Measurements from ENCODE around the gene AKAP7.
"Not testable (repeated sequence)": the region's sequence is repeated elsewhere in the genome, so short reads cannot be mapped to it uniquely, and the experiment has no call there.

Gene AKAP7

DNA sequence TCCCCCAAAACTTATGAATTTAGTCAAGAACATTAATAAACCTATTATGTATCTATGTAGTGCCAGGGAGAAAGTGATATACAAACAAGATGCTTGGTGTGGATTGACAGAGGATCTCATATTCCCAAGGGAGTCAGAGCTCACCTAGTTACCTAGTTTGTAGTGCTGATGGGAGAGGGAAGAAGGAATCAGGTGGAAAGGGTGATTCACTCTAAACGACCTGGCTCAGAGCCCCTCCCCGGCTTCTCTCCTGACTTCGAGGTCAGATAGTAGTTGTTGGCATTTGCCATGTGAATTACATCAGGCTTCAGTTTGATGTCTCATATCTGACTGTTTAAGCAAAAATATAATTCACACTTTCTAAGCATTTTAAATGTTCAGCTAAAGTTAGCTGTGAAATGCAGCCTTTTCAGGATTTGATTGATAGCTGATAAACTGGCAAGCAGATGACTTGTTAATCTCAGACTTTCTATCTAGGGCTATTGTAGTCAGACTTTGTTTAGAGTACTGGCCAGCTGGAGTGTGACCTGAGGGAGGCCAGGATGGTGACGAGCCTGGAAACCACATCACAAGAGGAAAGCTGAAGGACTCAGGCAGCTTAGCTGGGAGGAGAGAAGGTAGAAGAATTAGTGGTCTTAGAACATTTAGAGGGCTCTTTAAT lies 123.7 kb downstream of the AKAP7 start:
- DNase-seq = no peak

- DNase-seq = not testable (repeated sequence)
These were observed 125.7 kb downstream of the AKAP7 start for GRCh38 chr6:131260960-131261359.

GRCh38 chr6:131262060-131262459 lies 126.8 kb downstream of the AKAP7 start:
- DNase-seq = no peak

DNA sequence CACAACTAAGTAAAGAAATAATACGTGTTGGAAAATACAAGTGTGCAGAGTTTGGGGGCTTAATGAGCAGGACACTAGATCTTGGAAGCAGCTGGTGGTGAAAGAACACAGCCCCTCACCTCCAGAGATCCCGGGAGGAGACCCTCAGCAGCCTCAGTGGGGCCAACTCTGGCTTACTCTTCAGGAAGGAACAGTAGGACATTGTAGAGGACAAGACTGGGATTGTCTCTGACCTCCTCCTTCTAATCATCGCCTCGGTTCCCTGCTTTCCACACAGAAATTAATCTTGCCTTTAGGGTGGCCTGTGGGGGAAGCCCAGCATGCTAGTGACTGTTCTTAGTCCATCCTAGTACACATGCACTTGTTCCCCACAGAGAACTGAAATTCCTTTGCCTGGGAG lies 130.7 kb downstream of the AKAP7 start:
- no peak for DNase-seq

- no peak for DNase-seq
These were observed 133.0 kb downstream of the AKAP7 start for GRCh38 chr6:131268303-131268702.

- DNase-seq = no peak
These were observed 134.5 kb downstream of the AKAP7 start for GRCh38 chr6:131269565-131270391.

DNA sequence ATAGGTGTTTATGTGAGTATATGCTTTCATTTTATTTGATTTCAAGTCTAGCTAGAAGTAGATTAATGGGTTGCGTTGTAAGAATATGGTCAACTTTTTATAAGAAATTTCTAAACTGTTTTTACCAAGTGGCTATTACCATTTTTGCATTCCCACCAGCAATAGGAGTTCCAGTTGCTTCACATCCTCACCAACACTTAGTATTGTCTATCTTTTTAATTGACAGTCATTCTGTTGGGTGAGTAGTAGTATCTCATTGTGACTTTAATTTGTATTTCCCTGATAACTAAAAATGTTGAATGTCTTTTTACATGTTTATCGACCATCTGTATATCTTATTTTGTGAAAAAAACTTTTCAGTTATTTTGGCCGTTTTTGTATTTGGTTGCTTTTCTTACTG lies 135.3 kb downstream of the AKAP7 start:
- no peak for DNase-seq

- DNase-seq = no peak
These were observed 140.0 kb downstream of the AKAP7 start for GRCh38 chr6:131275273-131275672.

GRCh38 chr6:131277591-131277990 lies 142.3 kb downstream of the AKAP7 start:
- no peak for DNase-seq

DNA sequence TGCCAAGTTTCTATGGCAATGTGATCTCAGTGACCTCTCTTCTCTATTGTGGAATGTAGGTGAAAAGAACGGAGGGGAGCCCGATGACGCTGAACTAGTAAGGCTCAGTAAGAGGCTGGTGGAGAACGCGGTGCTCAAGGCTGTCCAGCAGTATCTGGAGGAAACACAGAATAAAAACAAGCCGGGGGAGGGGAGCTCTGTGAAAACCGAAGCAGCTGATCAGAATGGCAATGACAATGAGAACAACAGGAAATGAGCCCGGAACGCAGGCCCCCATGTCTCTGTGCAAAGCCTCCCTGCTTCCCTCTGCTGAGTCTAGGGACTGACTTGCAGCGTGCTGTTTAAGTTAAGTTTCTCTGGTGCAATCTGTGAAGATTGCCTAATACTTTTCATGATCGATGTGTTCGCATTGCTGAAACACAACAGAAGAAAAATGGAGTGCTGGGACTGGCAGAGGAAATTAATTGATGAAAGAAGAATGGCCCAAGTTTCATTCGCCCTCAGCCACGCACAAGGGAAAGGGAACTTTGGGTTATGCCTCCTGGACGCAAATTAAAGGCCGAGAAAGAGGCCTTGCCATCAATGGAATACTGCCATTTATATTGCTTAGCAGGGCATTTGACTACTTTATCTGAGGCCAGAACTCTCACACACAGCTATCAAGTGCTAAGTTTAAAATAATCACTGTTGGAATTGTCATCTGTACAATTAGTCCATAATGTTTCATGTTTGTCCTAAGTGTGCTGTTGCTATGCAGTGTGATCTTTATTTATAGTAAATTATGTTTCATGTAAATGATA lies 146.4 kb downstream of the AKAP7 start:
- peak; percentile 72 for DNase-seq

DNA sequence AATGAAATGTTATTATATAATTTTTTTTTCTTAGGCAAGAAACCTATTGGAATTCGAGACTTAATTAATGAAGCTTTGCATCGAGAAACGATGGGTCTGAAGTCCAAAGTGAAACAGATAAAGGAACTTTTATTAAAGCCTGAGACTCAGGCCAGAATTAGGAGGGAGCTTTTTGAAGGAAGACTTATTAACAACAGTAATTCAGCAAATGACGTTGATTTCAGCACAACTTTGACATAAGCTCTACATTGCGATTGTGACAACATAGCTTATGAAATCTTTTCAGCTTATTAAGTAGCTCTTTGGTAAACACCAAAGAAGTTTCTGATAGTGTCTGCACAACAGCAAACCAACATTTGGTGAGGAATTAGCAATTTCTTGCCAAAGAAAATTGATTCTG lies 147.1 kb downstream of the AKAP7 start:
- no peak for DNase-seq

- no peak for DNase-seq
These were observed 148.4 kb downstream of the AKAP7 start for GRCh38 chr6:131283466-131284175.

- no peak for DNase-seq
These were observed 150.3 kb downstream of the AKAP7 start for GRCh38 chr6:131285548-131285947.

- DNase-seq = no peak
These were observed 151.3 kb downstream of the AKAP7 start for GRCh38 chr6:131286469-131287040.

- DNase-seq = no peak
These were observed 152.9 kb downstream of the AKAP7 start for GRCh38 chr6:131288214-131288613.

- no peak for DNase-seq
These were observed 155.7 kb downstream of the AKAP7 start for GRCh38 chr6:131290955-131291354.

GRCh38 chr6:131292145-131292938 lies 157.1 kb downstream of the AKAP7 start:
- DNase-seq = no peak

DNA sequence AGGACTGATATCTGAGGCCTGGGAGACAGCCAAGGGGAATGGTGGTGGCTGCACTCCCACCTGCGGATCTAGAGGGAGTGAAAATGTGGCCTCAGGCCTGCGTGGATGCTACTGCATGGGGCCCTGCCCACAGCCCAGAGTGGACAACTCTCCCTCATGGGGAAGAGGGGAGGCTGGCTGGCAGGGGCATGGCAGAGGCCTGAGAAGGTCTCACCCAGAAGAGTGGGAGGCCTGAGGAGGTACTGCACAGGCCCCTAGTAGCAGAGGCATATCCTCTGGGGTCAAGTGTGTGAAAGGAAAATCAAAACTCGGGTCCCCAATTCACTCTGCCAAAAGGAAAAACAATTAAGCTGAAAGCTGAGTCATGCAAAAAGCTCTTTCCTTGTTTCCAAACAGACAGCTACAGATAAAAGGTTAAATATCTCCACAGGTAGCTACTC lies 158.2 kb downstream of the AKAP7 start:
- no peak for DNase-seq

DNA sequence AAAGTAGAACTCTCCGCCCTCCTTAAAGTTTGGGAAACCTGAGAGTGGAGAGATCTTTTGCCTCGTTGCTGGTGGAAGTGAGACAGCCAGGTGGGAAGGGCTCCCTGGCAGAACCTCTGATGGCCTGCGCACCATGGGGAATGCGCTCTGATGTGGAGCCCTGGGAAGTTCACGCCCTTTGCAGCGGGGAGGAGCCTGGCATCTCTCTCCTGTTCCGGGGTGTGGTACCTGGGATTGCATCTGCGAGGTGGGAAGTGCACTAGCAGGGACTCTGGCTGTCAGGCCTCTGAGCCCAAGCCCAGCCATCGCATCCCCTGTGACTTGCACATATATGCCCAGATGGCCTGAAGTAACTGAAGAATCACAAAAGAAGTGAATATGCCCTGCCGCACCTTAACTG lies 159.8 kb downstream of the AKAP7 start:
- DNase-seq = no peak

GRCh38 chr6:131300826-131301225 lies 165.6 kb downstream of the AKAP7 start:
- not testable (repeated sequence) for DNase-seq

GRCh38 chr6:131303338-131303930 lies 168.2 kb downstream of the AKAP7 start:
- DNase-seq = no peak
